Lower leg skin (tissue), 3 donors: ENCODE results near the gene CPPED1.

Experiments
- POLR2A ChIP-seq, 2 donors: fragments of 450-650 bp; IDR thresholded peaks; one replicate each; pipeline ENCODE4 v1.6.1; 2016 to 2017; ENCODE audit warnings: antibody characterized with exemption in 2 of 2, mild to moderate bottlenecking in 1 of 2, moderate library complexity in 1 of 2
- TF ChIP-seq, protein P1 (sequence below), 3 donors: fragments of 450-650 bp; IDR thresholded peaks; one replicate each; pipeline ENCODE4 v1.5.1; 2016; ENCODE audit warnings: antibody characterized with exemption in 3 of 3, mild to moderate bottlenecking in 3 of 3, moderate library complexity in 2 of 3

- TF ChIP-seq, protein P1, sequence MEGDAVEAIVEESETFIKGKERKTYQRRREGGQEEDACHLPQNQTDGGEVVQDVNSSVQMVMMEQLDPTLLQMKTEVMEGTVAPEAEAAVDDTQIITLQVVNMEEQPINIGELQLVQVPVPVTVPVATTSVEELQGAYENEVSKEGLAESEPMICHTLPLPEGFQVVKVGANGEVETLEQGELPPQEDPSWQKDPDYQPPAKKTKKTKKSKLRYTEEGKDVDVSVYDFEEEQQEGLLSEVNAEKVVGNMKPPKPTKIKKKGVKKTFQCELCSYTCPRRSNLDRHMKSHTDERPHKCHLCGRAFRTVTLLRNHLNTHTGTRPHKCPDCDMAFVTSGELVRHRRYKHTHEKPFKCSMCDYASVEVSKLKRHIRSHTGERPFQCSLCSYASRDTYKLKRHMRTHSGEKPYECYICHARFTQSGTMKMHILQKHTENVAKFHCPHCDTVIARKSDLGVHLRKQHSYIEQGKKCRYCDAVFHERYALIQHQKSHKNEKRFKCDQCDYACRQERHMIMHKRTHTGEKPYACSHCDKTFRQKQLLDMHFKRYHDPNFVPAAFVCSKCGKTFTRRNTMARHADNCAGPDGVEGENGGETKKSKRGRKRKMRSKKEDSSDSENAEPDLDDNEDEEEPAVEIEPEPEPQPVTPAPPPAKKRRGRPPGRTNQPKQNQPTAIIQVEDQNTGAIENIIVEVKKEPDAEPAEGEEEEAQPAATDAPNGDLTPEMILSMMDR (IDR thresholded peaks at IDR 0.05), result no peak
- TF ChIP-seq POLR2A (IDR thresholded peaks at IDR 0.05), result no peak
Measured at GRCh38 chr16:12682432-12683165, 121.1 kb downstream of the CPPED1 start.
